GM18502 (cell line): ENCODE measurements around the gene LRMDA.

Source experiments
- ATAC-seq: cut with Tn5 transposase; IDR thresholded peaks from one replicate; pipeline ENCODE4 v1.9.1; 2021; ENCODE audit warnings: mild to moderate bottlenecking; ENCODE audit not compliant: unreplicated experiment, poor library complexity

Gene LRMDA

GRCh38 chr10:75441682-75442081, 10.3 kb downstream of the LRMDA start:
- no peak for ATAC-seq

GRCh38 chr10:75443362-75443761, 11.9 kb downstream of the LRMDA start:
- ATAC-seq = no peak

GRCh38 chr10:75444781-75445386, 13.5 kb downstream of the LRMDA start:
- ATAC-seq = no peak

- no peak for ATAC-seq
Measured at GRCh38 chr10:75446508-75446907, 15.1 kb downstream of the LRMDA start.

GRCh38 chr10:75448166-75448565, 16.7 kb downstream of the LRMDA start:
- no peak for ATAC-seq

GRCh38 chr10:75449382-75450074, 18.1 kb downstream of the LRMDA start:
- no peak for ATAC-seq

GRCh38 chr10:75450075-75450445, 18.6 kb downstream of the LRMDA start:
- no peak for ATAC-seq

- no peak for ATAC-seq
Measured at GRCh38 chr10:75450644-75451640, 19.5 kb downstream of the LRMDA start.

- ATAC-seq = no peak
Measured at GRCh38 chr10:75451831-75452230, 20.4 kb downstream of the LRMDA start.

GRCh38 chr10:75452997-75453396, 21.6 kb downstream of the LRMDA start:
- ATAC-seq = no peak

GRCh38 chr10:75456122-75456521, 24.7 kb downstream of the LRMDA start:
- no peak for ATAC-seq

- no peak for ATAC-seq
Measured at GRCh38 chr10:75460059-75460458, 28.6 kb downstream of the LRMDA start.

GRCh38 chr10:75461672-75462649, 30.5 kb downstream of the LRMDA start:
- ATAC-seq = no peak

GRCh38 chr10:75462865-75463264, 31.4 kb downstream of the LRMDA start:
- no peak for ATAC-seq

- ATAC-seq = no peak
Measured at GRCh38 chr10:75464478-75465449, 33.3 kb downstream of the LRMDA start.

- ATAC-seq = no peak
Measured at GRCh38 chr10:75465450-75465827, 34.0 kb downstream of the LRMDA start.

GRCh38 chr10:75466001-75466400, 34.6 kb downstream of the LRMDA start:
- ATAC-seq = no peak

- ATAC-seq = no peak
Measured at GRCh38 chr10:75466886-75467285, 35.5 kb downstream of the LRMDA start.

- no peak for ATAC-seq
Measured at GRCh38 chr10:75468612-75469005, 37.2 kb downstream of the LRMDA start.
